ENCODE measurements around the gene DDT.
"Not testable (repeated sequence)": the region's sequence is repeated elsewhere in the genome, so short reads cannot be mapped to it uniquely, and the experiment has no call there.

DDT gene

DNA sequence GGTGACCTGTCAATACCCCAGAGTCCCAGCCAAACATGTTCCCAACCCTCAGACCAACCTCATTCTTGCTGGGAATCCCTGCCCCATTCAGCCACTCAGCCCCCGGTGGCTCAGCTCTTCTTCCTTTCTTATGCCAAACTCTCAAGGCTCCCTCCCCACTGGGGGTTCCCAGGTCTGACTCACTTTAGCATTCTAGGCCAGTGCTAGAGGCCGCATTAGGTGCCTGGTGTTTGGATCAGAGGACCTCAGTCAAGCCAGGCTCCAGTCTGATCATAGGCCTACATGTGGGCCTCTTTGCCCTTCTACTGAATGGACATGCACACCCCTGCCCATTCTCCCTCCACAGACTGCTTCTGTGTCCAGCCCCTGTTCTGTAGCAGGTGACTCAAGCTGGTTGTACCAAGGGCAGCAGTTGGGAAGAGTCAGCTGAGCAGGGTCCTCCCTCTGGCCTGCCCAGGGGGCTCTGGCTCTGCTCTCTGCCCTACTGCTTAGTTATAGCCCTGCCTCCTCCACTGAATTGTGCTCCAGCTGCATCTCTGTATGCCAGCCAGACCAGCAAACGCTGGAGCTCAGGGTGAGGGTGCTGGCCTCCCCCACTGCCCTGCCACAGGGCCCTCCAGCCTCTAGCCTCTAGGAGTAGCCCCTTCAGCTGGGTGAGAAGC, 15.5 kb upstream of the DDT start:
- peak; percentile 26 for DNase-seq (ENCODE audit: low read depth)

DNA sequence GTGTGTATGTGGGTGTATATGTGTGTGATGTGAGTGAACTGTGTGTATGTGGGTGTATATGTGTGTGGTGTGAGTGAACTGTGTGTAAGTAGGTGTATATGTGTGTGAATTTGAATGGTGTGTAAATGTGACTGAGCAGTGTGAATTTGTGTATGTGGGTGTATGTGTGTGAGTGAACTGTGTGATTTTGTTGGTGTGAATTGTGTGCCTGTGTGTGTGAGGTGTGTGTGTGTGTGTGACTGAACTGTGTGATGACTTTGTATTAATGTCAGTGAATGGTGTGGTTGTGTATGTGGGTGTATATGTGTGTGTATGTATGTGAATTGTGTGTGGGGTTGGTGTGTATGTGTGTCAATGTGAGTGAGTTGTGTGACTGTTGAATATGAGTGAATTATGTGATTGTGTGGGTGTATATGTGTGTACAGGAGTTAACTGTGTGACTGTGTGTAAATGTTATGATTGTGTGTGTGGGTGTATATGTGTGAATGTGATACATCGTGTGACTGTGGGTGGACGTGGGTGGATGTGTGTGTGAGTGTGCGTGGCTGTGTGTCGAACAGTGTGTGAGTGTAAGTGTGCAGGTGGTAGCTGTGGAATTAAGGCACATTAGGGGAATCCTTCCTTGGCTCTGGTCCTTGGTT, 12.4 kb upstream of the DDT start:
- not testable (repeated sequence) for DNase-seq (ENCODE audit: low read depth)

- DNase-seq (ENCODE audit: low read depth): not testable (repeated sequence)
Observed at GRCh38 chr22:23986089-23986488, 11.8 kb upstream of the DDT start.

- DNase-seq (ENCODE audit: low read depth): peak; percentile 31
Observed at GRCh38 chr22:23984430-23984829, 10.2 kb upstream of the DDT start.

GRCh38 chr22:23980567-23980966, 6.3 kb upstream of the DDT start:
- not testable (repeated sequence) for DNase-seq (ENCODE audit: low read depth)

DNA sequence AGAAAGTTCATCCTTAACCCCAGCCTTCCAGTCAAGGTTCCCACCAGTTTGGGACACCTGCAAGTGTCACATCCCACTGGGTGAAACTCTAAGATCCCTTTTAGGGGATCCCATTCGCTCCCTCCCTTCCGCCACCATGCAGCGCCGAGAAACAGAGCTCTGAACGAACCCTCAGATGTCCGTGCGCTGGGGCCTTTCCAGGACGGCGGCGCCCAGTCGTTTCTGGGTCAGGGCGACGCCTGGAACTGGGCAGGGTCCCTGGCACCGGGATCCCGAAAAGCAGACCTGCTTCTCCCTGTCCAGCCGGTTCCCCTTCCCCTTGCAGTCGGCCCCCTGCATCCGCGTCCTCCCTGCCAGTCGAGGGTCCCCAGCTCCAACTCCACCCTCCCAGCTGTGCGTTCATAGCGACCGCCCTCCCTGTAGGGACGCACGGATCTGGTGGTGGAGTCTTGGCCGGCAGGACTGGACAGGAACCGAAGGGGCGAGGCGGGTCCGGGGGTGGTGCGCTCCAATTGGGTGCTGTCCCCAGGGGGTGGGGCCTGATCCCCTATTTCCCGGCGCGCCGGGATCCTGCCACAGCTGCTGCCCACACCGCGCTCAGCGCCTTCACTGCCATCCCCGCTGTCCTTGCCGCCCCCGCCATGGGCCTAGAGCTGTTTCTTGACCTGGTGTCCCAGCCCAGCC, 5.5 kb upstream of the DDT start, which contains the start of gene GSTT2:
Gene GSTT2, plus strand, starts transcription at position 578 of the 684 bp plus-strand sequence.
- DNase-seq (ENCODE audit: low read depth): not testable (repeated sequence)

DNA sequence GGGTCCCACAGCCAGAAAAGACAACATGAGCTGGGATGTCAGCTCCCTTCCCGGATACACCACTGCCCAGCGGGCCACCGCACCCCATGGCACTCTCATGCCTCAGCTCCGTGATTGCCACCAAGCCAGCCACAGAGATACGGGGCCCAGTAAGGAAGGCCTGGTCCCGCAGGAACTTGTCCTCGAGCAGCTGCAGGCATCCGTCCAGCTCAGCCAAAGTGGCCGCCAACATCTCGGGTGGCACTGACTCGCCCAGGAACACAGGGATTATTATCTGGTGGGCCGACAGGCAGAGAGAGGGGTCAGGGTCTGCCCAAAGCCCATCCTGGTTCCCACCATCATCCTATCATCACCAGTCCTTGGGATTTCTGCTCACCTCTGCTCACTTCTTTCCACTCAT, 3.1 kb upstream of the DDT start:
- DNase-seq (ENCODE audit: low read depth): not testable (repeated sequence)

GRCh38 chr22:23974836-23975352, 653 bp upstream of the DDT start:
- not testable (repeated sequence) for DNase-seq (ENCODE audit: low read depth)

DNA sequence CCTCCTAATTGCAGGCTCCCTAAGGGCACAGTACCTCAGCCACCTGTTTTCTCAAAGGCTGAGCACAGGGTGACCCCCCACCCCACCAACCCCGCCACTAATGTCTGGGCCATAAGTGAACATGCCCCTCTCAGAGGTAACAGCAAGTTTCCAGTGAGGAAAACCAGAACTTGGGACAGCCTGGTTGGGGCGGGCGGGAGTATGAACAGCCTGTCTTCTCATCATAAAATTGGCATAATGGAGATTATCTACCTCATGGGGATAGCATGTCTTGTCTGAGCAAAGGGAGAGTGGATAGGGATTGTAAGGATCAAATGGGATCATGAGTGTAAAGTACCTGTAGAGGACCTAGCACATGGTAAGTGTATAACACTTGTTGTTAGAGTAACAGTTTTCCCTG, 2.3 kb downstream of the DDT start:
- not testable (repeated sequence) for DNase-seq (ENCODE audit: low read depth)

- DNase-seq (ENCODE audit: low read depth): no peak
Observed at GRCh38 chr22:23970816-23971486, 3.3 kb downstream of the DDT start.

- no peak for DNase-seq (ENCODE audit: low read depth)
Observed at GRCh38 chr22:23970201-23970641, 4.0 kb downstream of the DDT start.

DNA sequence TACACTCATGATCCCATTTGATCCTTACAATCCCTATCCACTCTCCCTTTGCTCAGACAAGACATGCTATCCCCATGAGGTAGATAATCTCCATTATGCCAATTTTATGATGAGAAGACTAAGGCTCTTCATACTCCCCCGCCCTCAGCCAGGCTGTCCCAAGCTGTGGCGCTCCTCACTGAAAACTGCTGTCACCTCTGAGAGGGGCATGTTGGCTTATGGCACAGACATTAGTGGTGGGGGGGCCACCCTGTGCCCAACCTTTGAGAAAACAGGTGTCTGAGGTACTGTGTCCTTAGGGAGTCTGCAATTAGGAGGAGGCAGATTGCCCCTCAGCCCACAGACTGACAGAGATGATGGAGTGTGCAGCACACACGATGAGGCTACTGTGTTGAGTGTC, 5.2 kb downstream of the DDT start:
- no peak for DNase-seq (ENCODE audit: low read depth)

DNA sequence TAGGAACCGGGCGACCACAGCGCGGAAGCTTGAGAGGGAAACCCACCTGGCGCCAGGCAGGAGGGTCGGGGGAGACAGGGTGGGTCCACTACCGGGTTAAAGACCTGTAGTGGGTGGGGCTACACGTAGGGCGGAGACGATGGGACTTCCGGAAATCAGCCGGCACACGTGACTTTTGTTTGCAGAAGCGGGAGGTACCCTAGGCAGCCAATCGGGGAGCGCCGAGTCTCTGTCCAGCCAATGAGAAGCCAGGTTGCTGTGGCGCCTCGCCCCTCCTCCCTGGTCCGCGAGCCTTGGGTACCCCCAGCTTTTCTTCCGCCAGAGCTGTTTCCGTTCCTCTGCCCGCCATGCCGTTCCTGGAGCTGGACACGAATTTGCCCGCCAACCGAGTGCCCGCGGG, 7.7 kb downstream of the DDT start, which contains the start of gene DDTL:
Gene DDTL, plus strand, starts transcription at position 321 of the 400 bp plus-strand sequence. Its CDS starts 27 bp downstream, at position 348.
- DNase-seq (ENCODE audit: low read depth): not testable (repeated sequence)

GRCh38 chr22:23966094-23966493, 8.1 kb downstream of the DDT start:
- not testable (repeated sequence) for DNase-seq (ENCODE audit: low read depth)

GRCh38 chr22:23961084-23961771, 13.0 kb downstream of the DDT start, which contains the start of gene GSTT2B:
Gene GSTT2B, minus strand, starts transcription at chr22:23961195. Its CDS starts 64 bp downstream, at chr22:23961131.
- not testable (repeated sequence) for DNase-seq (ENCODE audit: low read depth)

GRCh38 chr22:23956301-23956900, 17.8 kb downstream of the DDT start:
- DNase-seq (ENCODE audit: low read depth): peak; percentile 29

GRCh38 chr22:23955886-23956285, 18.4 kb downstream of the DDT start:
- not testable (repeated sequence) for DNase-seq (ENCODE audit: low read depth)

DNA sequence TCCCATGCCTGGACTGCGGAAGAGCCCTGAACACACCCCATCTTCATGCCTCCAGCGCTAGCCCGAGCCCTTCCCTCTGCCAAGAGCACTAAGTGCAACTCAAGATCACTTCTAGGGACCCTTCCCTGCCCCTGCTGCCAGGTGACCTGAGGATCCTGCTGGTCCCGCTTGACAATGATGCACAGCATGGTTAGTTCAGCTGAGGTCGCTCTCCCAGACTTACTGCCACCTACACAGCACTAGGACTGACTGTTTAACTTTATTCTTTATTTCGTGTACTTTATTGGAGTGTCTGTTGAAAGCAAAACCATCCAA, 19.3 kb downstream of the DDT start:
- DNase-seq (ENCODE audit: low read depth): not testable (repeated sequence)

GRCh38 chr22:23954193-23954990, 19.8 kb downstream of the DDT start:
- not testable (repeated sequence) for DNase-seq (ENCODE audit: low read depth)

GRCh38 chr22:23953485-23953884, 20.8 kb downstream of the DDT start:
- not testable (repeated sequence) for DNase-seq (ENCODE audit: low read depth)

Measured in amniotic epithelial cell (primary cell).